GM12874 (cell line): ENCODE measurements around the gene HERPUD1.

Experiments used
- TF ChIP-seq, protein P1 (sequence below): IDR thresholded peaks from 2 replicates; pipeline ENCODE4 v1.5.1; 2011; ENCODE audit warnings: low read depth, mild to moderate bottlenecking, control low read depth, low read length, moderate library complexity; ENCODE audit not compliant: insufficient read depth

The HERPUD1 gene, protein sequence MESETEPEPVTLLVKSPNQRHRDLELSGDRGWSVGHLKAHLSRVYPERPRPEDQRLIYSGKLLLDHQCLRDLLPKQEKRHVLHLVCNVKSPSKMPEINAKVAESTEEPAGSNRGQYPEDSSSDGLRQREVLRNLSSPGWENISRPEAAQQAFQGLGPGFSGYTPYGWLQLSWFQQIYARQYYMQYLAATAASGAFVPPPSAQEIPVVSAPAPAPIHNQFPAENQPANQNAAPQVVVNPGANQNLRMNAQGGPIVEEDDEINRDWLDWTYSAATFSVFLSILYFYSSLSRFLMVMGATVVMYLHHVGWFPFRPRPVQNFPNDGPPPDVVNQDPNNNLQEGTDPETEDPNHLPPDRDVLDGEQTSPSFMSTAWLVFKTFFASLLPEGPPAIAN

DNA sequence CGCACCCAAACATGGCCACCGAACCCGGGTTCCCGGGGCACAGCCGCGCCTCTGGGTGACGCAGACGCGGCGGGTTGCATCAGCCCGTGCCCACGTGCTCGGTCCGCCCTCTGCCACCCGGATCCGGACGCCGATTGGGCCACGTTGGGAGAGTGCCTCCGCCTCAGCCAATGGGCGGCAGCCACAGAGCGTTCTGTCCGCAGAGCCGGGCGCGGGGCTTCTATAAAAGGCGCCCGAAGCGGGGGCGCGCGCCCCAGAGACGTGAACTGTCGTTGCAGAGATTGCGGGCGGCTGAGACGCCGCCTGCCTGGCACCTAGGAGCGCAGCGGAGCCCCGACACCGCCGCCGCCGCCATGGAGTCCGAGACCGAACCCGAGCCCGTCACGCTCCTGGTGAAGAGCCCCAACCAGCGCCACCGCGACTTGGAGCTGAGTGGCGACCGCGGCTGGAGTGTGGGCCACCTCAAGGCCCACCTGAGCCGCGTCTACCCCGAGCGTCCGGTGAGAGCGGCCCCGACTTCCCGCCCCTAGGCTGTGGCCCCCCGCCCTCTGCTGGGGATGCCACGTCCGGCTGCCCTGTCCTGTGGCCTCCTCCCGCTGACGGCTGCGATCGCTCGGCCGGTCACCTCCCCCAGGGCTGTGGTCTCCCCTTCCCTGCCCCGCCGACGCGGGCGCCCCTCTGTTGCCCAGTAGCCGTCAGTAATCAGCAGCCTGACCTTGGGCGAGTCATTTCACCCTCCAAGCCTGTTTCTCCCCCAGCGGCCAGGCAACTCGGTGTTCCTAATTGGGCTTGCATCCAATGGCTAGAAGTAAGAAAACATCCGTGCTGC, at the start of gene HERPUD1:
Gene HERPUD1, plus strand, starts transcription at position 251 of the 829 bp plus-strand sequence. Its CDS starts 103 bp downstream, at position 354.
- TF ChIP-seq, protein P1, sequence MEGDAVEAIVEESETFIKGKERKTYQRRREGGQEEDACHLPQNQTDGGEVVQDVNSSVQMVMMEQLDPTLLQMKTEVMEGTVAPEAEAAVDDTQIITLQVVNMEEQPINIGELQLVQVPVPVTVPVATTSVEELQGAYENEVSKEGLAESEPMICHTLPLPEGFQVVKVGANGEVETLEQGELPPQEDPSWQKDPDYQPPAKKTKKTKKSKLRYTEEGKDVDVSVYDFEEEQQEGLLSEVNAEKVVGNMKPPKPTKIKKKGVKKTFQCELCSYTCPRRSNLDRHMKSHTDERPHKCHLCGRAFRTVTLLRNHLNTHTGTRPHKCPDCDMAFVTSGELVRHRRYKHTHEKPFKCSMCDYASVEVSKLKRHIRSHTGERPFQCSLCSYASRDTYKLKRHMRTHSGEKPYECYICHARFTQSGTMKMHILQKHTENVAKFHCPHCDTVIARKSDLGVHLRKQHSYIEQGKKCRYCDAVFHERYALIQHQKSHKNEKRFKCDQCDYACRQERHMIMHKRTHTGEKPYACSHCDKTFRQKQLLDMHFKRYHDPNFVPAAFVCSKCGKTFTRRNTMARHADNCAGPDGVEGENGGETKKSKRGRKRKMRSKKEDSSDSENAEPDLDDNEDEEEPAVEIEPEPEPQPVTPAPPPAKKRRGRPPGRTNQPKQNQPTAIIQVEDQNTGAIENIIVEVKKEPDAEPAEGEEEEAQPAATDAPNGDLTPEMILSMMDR, result no peak

DNA sequence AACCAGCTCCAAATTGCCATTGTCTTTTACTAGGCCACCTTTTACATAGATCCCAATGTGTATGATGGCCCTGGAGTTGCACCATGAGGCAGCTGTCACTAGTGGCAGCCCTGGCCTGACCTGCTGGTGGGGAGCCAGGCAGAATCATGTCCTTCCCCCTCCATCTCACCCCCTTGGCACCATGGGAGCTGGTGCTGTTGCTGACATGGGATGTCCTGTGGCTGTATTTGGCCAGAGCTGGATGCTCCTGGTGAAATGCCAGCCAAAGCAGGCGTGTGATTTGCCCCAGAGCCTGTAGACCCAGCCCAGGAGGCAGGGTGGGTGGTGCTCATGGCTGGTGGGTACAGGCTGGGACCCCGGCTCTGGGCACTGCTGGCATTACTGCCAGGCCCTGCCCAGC, 48.4 kb upstream of the HERPUD1 start:
- TF ChIP-seq, protein P1, result no peak

DNA sequence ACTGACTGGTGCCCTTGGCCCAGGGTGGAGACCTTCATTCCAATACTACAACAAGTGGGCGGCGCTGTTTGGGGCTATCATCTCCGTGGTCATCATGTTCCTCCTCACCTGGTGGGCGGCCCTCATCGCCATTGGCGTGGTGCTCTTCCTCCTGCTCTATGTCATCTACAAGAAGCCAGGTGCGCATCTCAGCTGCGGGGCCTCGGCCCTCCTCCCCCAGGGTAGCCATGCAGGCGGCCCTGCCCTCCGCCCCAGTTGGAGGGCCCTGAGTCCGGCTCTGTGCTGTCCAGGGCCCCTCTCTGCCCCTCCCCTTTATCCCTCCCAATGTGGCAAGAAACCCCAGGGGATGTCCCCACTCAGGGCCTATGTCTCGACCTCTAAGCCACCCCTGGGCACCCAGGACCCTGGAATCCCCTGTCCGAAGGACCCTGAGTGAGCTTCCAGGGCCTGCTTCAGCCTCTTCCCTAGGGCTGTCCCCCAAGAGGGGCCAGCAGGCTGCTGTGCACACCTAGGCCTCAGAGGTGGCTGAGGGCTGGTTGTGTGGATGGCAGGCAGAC, 47.8 kb upstream of the HERPUD1 start:
- TF ChIP-seq, protein P1, result no peak

DNA sequence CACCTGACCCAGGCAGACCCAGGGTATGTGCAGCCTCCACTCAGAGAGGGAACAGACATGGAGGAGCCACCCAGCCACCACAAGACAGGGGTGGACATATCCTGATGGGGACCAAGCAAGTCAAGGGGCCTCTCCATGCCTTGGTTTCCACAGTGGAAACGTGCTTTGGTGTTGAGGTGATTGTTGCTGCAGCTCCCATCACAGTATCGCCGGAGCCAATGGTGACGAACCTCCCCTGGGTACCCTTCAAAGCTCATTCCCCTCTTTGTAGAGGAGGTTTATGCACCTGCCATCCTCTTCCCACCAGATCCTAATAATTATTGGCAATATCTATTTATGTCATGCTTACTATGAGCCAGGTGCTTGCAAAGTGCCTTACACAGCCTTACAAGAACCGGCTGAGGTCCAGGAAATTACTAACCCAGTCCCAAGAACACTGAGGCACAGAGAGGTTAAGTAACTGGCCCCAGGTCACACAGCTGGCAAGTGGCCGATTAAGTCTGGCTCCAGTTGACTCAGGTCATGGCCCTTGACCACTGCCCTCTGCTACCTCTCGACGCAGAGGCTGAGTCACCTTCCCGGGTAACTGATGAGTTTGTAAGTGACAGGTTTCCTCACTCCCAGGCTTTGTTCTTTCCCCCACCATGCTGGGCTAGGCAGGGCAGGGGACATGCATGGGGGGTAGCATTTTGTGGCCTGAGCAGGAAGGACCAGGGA, 46.3 kb upstream of the HERPUD1 start:
- TF ChIP-seq, protein P1, result no peak

DNA sequence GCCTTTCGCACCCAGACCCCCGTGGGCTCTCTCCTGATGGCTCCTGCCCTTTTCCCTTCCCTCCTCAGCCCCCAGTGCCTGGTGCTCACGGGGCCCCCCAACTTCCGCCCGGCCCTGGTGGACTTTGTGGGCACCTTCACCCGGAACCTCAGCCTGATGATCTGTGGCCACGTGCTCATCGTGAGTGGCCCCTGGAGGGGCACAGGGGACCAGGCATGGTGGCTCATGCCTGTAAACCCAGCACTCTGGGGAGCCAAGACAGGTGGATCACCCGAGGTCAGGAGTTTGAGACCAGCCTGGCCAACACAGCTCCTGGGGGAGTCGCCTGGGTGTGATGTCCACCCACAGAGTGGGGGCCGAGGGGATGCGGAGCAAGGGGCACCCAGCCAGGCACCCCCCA, 45.6 kb upstream of the HERPUD1 start:
- TF ChIP-seq, protein P1, result no peak

DNA sequence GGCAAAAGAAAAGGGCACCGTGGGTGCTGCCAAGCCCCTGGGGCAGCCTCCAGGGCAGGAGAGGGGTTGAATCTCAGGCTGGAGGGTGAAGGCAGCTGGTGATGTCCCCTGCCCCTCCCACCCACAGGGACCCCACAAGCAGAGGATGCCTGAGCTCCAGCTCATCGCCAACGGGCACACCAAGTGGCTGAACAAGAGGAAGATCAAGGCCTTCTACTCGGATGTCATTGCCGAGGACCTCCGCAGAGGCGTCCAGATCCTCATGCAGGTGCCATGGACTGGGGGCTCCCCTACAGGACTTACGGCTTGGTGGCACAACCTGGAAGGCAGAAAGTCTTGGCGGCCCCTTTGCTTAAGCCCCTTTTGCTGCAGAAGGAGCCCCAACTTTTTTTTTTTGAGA, 45.1 kb upstream of the HERPUD1 start:
- TF ChIP-seq, protein P1, result no peak
